Colon (tissue), 2 donors: ENCODE measurements around the gene ANKHD1.

Experiments
- FAIRE-seq: peaks from 2 replicates; lab custom pipeline; 2012; peaks lifted over from hg19 to GRCh38; lab: Jason Lieb, UNC
- donor health status: control.
- donor health status: control.

The ANKHD1 gene

GRCh38 chr5:140544986-140545385 is 143.4 kb downstream of the ANKHD1 start:
- no peak for FAIRE-seq

DNA sequence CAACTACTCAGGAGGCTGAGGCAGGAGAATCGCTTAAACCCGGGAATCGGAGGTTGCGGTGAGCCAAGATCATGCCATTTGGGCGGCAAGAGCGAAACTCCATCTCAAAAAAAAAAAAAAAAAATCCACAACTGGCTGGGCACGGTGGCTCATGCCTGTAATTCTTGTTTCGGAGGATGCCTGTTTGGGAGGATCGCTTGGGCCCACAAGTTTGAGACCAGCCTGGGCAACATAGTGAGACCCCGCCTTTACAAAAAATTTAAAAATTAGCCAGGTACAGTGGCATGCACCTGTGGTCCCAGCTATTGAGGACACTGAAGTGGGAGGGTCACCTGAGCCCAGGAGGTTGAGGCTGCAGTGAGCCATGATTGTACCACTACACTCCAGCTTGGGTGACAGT is 144.0 kb downstream of the ANKHD1 start:
- FAIRE-seq = no peak

- FAIRE-seq = no peak
Observed at GRCh38 chr5:140546851-140547507, 145.3 kb downstream of the ANKHD1 start.

DNA sequence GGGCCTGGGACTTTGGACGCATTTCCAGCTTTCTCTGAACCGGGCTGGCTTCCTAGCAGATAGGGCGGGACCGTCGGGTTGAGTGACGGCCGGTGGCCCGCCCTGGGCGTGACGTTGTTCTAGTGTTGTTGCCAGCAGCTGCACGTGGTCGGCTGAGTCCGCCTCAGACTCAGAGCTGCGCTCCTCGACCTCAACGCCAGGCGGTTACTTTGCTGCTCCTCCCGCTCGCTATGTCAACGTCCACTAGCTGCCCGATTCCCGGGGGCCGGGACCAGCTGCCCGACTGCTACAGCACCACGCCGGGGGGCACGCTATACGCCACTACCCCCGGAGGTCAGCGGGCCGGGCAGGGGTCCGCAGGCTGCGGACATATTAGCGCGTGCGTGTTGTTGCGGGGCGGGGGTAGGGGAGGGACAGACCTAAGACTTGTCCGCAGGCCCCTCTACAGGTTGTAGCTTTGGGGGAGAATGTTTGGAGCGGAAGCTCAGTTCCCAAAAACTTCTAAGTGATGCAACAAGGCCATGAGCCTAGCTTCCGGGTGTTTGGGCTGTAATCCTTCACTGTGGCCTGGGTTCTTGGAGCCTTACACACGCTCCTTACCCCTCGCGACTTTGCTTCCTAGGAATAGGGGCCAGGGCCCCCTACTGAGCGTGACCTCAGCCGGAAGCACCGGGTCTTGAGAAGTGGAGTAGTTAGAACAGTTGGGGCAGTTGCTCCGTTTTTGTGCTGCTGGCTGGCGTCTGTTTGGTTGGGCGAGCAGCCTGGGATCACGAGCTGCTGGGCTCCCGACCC is 146.1 kb downstream of the ANKHD1 start, which contains the start of gene EIF4EBP3:
Gene EIF4EBP3 (plus strand): TSS at position 155 of the 792 bp plus-strand sequence. CDS start 76 bp downstream, at position 231.
- FAIRE-seq = no peak

DNA sequence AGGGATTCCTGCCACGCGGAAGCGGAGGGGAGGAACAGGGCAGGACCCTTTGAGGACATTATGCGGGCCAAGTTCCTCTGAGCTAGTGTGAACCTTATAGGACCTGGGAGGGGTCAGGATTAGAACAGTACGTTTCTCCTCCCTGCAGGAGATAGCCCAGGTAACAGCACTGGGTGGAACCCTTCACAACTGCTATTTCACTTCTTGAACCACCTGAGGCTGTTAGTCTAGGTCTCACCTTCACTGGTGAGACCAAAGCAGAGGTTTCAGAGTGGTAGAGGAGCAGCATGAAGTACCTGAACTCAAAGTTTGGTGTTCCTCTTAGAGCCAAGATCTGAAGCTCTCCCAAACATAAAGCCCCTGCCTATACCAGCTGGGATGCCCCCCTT is 146.7 kb downstream of the ANKHD1 start:
- no peak for FAIRE-seq

- FAIRE-seq = no peak
Observed at GRCh38 chr5:140548791-140549190, 147.2 kb downstream of the ANKHD1 start.

DNA sequence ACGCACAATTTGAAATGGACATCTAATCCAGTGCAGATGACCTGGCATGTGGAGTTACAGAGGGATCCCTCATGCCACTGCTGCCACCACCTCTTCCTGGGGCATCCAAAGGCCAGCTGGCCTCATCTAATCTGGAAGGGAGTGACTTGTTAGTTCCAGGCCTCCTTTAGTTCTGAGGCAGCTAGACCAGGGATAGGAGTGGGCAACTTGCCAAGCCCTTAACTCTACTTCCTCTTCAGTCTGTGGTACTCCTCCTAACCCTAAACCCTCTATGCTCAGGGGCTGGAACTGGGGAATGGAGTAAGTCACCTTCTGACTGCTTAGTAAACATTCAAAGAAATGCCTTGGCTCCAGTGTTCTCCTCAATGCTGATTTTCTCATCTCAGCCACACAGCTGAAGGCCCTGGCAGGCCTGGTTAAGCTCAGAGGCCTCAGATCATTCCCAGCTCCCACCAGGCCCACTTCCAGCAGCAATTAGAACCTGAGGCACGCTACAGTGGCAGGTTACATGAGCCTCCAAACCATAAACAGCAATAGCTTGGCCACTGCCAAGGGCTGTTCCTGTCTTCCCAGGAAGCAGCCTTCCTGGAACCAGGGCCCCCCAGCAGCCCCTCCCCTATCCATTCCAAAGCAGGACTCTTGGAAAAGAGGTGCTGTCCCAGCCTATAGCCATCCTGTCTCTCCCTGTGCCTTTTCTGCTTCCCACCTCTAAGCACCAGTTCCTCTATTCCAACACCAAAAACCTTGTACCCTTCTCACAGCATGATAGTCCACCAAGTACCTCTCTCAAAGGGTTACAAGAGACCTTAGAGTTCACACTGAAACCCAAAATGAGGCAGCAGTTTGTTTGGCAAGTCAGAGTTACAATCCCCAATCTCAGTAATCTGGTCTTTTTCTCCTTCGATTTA is 147.9 kb downstream of the ANKHD1 start:
- no peak for FAIRE-seq

GRCh38 chr5:140550147-140551079 is 148.8 kb downstream of the ANKHD1 start:
- no peak for FAIRE-seq

- no peak for FAIRE-seq
Observed at GRCh38 chr5:140551872-140552271, 150.2 kb downstream of the ANKHD1 start.

DNA sequence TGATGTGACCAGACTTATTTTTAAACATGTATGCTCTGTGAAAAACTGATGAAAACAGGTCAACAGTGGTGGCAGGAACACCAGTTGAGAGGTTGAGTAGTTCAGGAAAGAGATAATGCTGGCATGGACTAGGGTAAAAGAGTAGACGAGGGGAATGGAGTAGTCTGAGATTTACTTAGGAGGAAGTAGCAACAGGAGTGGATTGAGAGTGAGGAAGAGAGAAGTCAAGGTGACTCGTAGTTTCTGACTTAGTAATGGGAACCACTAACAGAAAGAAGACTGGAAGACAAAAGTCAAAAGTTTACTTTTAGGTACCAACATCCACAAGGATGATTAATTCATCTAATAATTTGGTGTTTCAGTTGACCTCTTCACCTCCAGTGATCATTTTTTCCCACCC is 152.0 kb downstream of the ANKHD1 start:
- no peak for FAIRE-seq

- no peak for FAIRE-seq
Observed at GRCh38 chr5:140554454-140554853, 152.8 kb downstream of the ANKHD1 start.

DNA sequence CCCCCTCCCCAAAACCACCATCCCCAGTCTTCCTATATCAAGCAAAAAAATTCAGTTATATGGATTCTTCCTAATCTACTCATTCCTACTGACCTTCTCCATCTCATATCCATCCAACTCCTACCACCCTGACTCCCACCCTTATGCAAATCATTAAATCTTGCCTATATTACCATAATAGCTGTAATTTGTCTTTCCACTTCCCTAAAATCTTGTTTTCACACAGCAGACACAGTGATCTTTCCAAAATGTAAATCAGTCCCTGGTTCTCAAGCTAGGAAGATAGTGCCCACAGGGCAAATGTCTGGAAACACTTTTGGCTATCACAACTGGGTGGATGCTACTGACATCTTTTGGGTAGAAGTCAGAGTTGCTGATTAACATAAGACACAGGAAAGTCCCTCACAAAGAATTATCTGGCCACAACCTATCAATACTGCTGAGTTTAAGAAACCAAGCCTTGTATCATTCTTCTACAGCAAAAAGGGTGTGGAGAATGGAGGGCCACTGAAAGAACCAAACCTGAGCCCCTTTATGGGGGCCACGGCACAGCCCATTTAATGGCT is 154.2 kb downstream of the ANKHD1 start:
- FAIRE-seq = no peak

DNA sequence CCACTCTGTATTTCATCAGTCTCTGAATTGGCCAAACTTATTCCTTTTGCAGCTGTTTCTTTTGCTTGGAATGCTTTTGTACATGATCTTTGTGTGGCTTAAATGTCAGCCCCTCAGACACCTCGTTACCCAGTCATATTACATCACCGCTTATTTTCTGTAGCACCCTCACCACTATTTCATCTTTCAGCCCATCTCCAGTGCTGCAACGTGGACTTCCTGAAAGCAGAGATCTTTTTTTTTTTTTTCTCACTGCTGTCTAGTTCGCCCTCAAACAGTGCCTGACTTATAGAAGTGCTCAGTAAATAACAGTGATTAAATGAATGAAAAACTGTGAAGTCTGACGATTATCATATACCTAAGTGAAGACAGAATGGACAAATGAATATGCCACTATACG is 154.8 kb downstream of the ANKHD1 start:
- no peak for FAIRE-seq

- no peak for FAIRE-seq
Observed at GRCh38 chr5:140557136-140557805, 155.6 kb downstream of the ANKHD1 start, which contains the start of gene SRA1. Gene SRA1 (minus strand): TSS chr5:140557473. CDS start chr5:140557452, 21 bp downstream.

DNA sequence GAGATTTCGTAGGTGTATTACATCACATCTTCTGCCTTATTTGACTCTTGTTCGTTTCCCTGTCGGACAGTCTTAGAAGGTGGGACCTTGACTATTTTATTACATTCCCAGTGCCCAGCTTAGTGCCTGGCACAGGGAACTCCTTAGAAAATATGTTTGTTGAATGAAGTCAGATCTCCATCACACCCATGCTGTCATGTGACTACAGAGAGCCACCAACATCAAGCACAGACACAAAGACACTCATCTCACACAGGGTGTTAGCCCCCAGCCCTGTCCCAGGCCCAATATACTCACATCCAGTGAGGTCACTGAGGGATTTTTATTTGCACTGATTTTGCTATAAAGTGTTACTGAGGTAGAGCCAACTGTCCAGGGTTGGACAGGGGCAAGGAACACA is 156.3 kb downstream of the ANKHD1 start:
- FAIRE-seq = no peak

GRCh38 chr5:140558542-140558941 is 156.9 kb downstream of the ANKHD1 start:
- no peak for FAIRE-seq

GRCh38 chr5:140560227-140560626 is 158.6 kb downstream of the ANKHD1 start:
- no peak for FAIRE-seq

DNA sequence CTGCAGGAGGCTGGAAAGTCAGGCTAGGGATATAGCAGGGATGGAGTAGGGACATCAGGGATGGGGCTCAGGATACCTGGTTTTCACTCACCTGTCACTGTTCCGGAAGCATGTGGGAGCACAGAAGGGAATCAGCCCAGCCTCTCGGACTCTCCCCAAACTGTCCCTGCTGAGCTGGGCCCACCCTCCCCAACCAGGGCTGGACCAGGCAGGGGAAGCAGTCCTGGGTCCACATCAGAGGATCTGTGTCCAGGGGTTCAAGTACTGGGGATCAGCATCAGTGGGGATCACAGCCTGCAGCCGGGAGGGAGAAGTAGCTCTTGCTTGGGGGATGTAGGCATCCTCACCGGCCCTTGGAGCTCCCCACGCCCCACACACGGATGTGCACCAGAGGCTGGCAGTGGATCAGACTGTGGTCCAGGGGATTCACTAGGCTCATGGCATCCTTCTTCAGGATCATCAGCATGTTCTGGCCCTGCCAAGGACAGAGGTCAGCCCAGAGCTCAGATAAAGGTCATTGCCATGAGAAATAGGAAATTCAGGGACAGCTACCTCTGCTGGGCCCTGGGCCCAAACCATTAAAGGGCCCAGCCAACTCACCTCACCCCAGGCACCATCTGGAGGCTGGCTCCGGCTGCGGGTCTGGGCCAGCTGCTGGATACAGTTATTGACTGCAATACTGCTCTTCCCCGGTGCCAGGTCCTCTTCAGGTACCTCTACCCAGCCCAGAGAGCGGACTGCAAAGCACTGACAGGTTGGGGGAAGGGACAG is 160.3 kb downstream of the ANKHD1 start:
- FAIRE-seq = no peak

DNA sequence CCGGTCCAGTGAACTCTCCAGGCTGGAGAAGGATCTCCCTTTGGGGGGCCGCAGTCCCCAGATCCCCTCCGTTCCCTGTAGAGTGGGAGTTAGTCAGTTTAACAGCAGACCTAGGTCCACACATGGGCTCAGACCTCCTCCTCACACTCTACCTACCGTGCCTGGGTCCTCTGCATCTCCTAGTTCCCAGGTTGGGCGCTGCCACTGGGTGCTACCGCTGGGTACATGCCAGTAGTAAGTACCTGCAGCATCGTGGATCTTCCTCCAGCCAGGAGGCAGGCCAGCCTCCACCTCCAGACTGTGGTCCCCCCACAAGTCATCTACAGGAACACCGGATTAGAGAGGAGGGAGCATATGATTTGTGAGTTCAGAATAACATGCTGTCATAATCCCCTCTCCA is 162.0 kb downstream of the ANKHD1 start:
- no peak for FAIRE-seq
